GM21526 (cell line): ENCODE measurements around the gene KIAA1614.

Experiments used
- ATAC-seq: cut with Tn5 transposase; IDR thresholded peaks from one replicate; pipeline ENCODE4 v1.9.1; 2021; ENCODE audit warnings: moderate library complexity; ENCODE audit not compliant: unreplicated experiment, low FRiP score

KIAA1614 gene

GRCh38 chr1:180906511-180906910, 6.2 kb upstream of the KIAA1614 start:
- no peak for ATAC-seq

GRCh38 chr1:180907313-180908055, 5.2 kb upstream of the KIAA1614 start:
- ATAC-seq: no peak

GRCh38 chr1:180908074-180908765, 4.5 kb upstream of the KIAA1614 start:
- ATAC-seq: no peak

GRCh38 chr1:180909005-180909414, 3.7 kb upstream of the KIAA1614 start:
- ATAC-seq: no peak

GRCh38 chr1:180909462-180909976, 3.2 kb upstream of the KIAA1614 start:
- no peak for ATAC-seq

GRCh38 chr1:180911640-180912191, 981 bp upstream of the KIAA1614 start:
- ATAC-seq: no peak

GRCh38 chr1:180912211-180912800, 391 bp upstream of the KIAA1614 start:
- no peak for ATAC-seq

- no peak for ATAC-seq
These were observed 2.8 kb downstream of the KIAA1614 start for GRCh38 chr1:180915426-180915965.

- ATAC-seq: no peak
These were observed 3.5 kb downstream of the KIAA1614 start for GRCh38 chr1:180916012-180916770.

GRCh38 chr1:180916771-180917170, 4.1 kb downstream of the KIAA1614 start:
- ATAC-seq: no peak

GRCh38 chr1:180917306-180918065, 4.8 kb downstream of the KIAA1614 start:
- ATAC-seq: no peak

GRCh38 chr1:180918519-180918918, 5.8 kb downstream of the KIAA1614 start:
- ATAC-seq: peak; percentile 55

- ATAC-seq: no peak
These were observed 6.5 kb downstream of the KIAA1614 start for GRCh38 chr1:180919183-180919700.

- no peak for ATAC-seq
These were observed 7.5 kb downstream of the KIAA1614 start for GRCh38 chr1:180920193-180920592.

- ATAC-seq: no peak
These were observed 8.0 kb downstream of the KIAA1614 start for GRCh38 chr1:180920702-180921101.

- ATAC-seq: no peak
These were observed 8.7 kb downstream of the KIAA1614 start for GRCh38 chr1:180921386-180921785.

- ATAC-seq: no peak
These were observed 9.4 kb downstream of the KIAA1614 start for GRCh38 chr1:180921891-180922630.

- no peak for ATAC-seq
These were observed 9.9 kb downstream of the KIAA1614 start for GRCh38 chr1:180922631-180923015.
